Hepatocyte (in vitro differentiated cells): Measurements from ENCODE around the gene HAVCR1.
"Not testable (repeated sequence)": the region's sequence is repeated elsewhere in the genome, so short reads cannot be mapped to it uniquely, and the experiment has no call there.

Experiments used
- CTCF ChIP-seq: fragments of 200-600 bp; sonication (generic); IDR thresholded peaks from 2 replicates; pipeline ENCODE4 v1.5.1; 2016; ENCODE audit warnings: antibody characterized with exemption, mild to moderate bottlenecking; ENCODE audit not compliant: poor library complexity
- EZH2 ChIP-seq: fragments of 200-600 bp; sonication (generic); IDR thresholded peaks from 2 replicates; pipeline ENCODE4 v1.6.1; 2016; ENCODE audit warnings: antibody characterized with exemption, mild to moderate bottlenecking, borderline replicate concordance
- EZH2phosphoT487 ChIP-seq: fragments of 200-600 bp; sonication (generic); IDR thresholded peaks from one replicate; pipeline ENCODE4 v1.6.1; 2018; ENCODE audit warnings: antibody characterized with exemption, mild to moderate bottlenecking, low read depth, moderate library complexity; ENCODE audit not compliant: unreplicated experiment, severe bottlenecking

GRCh38 chr5:157034106-157035072 lies 24.5 kb downstream of the HAVCR1 start:
- not testable (repeated sequence) for TF ChIP-seq CTCF, EZH2, EZH2phosphoT487
